ENCODE results near the gene CAMTA1.

Gene CAMTA1

DNA sequence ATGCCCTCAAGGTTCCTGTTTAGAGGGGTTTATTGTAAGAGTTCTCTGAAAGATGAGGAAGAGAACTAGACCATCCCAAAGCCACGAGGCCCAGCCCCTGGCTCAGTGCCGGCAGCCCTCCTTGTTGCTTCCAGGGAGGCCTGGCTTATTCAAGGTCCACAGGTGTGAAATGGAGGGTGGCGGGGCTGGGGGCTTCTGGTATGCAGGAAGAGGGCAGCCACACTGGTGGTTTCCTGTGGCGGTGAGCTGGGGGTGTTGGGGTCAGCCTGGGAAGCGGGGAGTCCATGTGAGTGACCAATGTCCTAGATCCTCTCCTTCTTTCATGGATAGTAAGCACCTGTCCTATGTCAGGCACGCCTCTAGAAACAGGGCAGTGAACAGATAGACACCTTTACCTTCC is 138.2 kb downstream of the CAMTA1 start:
- DNase-seq = no peak
- Histone ChIP-seq H4K20me1 (ENCODE audit: insufficient read depth, low read length) (no peaks in the 10 kb centered on the region), H3K4me1 (ENCODE audit: insufficient read depth, low read length) (peaks cover 4% of the 10 kb centered on the region; the same call in 1 of the 2 replicates), H3K36me3 (ENCODE audit: insufficient read depth, low read length) (no peaks in the 10 kb centered on the region), H3K4me3 (ENCODE audit: low read depth in 1 of 2, low read length in 2 of 2) (no peak overlapping the region), H3K9ac (ENCODE audit: low read depth, low read length) (no peak overlapping the region), H3K27me3 (ENCODE audit: insufficient read depth, low read length, poor library complexity) (peaks cover 4% of the 10 kb centered on the region), H3K4me2 (ENCODE audit: insufficient read depth, low read length) (no peak overlapping the region), H3K9me3 (ENCODE audit: insufficient read depth, low read length, severe bottlenecking) (peaks cover 3% of the 10 kb centered on the region), H3K79me2 (ENCODE audit: insufficient read depth, low read length) (no peaks in the 10 kb centered on the region), H3K27ac (ENCODE audit: low read length) (no peak overlapping the region), H2AFZ (ENCODE audit: low read depth, low read length) (no peak overlapping the region)
- no peak for TF ChIP-seq EZH2 (IDR thresholded peaks at IDR 0.05; ENCODE audit: borderline replicate concordance, low read depth, low read length, severe bottlenecking)
- TF ChIP-seq, protein P1, sequence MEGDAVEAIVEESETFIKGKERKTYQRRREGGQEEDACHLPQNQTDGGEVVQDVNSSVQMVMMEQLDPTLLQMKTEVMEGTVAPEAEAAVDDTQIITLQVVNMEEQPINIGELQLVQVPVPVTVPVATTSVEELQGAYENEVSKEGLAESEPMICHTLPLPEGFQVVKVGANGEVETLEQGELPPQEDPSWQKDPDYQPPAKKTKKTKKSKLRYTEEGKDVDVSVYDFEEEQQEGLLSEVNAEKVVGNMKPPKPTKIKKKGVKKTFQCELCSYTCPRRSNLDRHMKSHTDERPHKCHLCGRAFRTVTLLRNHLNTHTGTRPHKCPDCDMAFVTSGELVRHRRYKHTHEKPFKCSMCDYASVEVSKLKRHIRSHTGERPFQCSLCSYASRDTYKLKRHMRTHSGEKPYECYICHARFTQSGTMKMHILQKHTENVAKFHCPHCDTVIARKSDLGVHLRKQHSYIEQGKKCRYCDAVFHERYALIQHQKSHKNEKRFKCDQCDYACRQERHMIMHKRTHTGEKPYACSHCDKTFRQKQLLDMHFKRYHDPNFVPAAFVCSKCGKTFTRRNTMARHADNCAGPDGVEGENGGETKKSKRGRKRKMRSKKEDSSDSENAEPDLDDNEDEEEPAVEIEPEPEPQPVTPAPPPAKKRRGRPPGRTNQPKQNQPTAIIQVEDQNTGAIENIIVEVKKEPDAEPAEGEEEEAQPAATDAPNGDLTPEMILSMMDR (IDR thresholded peaks at IDR 0.05; ENCODE audit: borderline replicate concordance, extremely low read depth, low read length, poor library complexity, severe bottlenecking) = no peak
- ATAC-seq (ENCODE audit: insufficient read depth, low read depth) = no peak

DNA sequence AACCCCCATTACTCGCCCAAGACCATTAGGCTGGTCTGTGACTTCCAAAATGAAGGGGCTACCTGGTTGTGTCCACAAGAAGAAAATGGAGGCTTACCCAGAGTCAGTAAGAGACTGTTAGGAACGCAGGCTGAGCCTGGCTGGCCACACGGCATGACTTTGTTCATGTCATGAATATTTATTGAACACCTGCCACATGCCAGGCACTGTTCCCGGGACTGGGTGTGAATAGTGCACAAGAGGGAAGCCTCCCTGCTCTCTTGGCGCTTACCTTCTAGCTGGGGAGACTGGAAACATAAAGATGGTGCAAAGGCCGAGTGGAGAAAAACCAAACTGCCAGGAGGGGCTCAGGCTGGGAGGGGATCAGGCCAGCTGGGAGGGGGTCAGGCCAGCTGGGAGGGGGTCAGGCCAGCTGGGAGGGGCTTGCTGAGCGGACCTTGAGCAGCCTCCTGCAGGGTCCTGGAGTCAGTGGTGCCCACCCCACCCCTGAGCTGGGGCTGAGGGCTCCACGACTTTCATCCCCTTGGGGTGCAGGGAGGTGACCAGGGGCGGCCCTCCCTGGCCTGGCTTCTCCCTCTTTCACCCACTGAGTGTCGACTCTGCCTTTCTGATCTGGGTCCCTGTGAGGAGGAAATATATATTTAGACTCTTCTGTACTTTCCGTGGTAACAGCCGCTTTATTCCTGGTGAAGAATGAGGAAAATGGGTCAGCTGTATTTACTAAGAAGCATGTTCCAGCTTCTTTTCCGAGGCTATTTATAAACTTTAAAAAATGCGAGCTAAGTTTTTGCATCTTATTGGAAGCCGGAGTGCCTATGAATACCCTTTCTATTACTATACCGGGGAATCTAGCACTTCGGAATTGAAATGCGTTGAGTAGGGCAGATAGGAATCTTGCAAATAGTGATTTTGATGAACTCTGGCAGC is 139.0 kb downstream of the CAMTA1 start:
- Histone ChIP-seq H3K9me3 (ENCODE audit: insufficient read depth, low read length, severe bottlenecking) (peaks cover 3% of the 10 kb centered on the region), H3K27me3 (ENCODE audit: insufficient read depth, low read length, poor library complexity) (peaks cover 4% of the 10 kb centered on the region), H3K4me1 (ENCODE audit: insufficient read depth, low read length) (peaks cover 4% of the 10 kb centered on the region; the same call in 1 of the 2 replicates), H3K4me2 (ENCODE audit: insufficient read depth, low read length) (no peak overlapping the region), H3K27ac (ENCODE audit: low read length) (no peak overlapping the region), H4K20me1 (ENCODE audit: insufficient read depth, low read length) (no peaks in the 10 kb centered on the region), H3K79me2 (ENCODE audit: insufficient read depth, low read length) (no peaks in the 10 kb centered on the region), H3K36me3 (ENCODE audit: insufficient read depth, low read length) (no peaks in the 10 kb centered on the region), H3K4me3 (ENCODE audit: low read depth in 1 of 2, low read length in 2 of 2) (no peak overlapping the region), H2AFZ (ENCODE audit: low read depth, low read length) (no peak overlapping the region), H3K9ac (ENCODE audit: low read depth, low read length) (no peak overlapping the region)
- DNase-seq (no peak), ATAC-seq (ENCODE audit: insufficient read depth, low read depth) (no peak)
- TF ChIP-seq, protein P1 (IDR thresholded peaks at IDR 0.05; ENCODE audit: borderline replicate concordance, extremely low read depth, low read length, poor library complexity, severe bottlenecking) = no peak
- no peak for TF ChIP-seq EZH2 (IDR thresholded peaks at IDR 0.05; ENCODE audit: borderline replicate concordance, low read depth, low read length, severe bottlenecking)

DNA sequence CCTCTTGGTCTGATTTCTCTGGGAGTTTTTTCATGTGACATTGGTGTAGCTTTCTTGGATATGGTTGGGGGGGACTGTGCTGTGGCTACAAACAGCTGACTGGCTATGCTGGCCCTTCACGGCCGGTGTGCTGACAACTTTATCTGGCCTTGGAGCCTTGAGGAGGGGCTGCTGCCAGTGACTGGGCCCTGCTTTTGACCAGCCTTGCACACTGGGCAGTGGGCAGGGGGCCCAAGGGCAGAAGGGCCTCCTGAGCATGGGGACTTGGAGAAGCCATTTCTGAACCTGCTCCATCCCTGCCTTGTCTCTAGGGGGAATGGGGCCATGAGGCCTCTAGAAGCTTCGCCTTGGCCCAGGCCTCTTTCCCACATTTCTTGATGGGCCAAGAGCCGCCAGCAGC is 139.6 kb downstream of the CAMTA1 start:
- no peak overlapping the region for H3K4me2 ChIP-seq (ENCODE audit: insufficient read depth, low read length)
- no peak overlapping the region for H3K27ac ChIP-seq (ENCODE audit: low read length)
- H3K79me2 ChIP-seq (ENCODE audit: insufficient read depth, low read length) = no peaks in the 10 kb centered on the region
- H3K9me3 ChIP-seq (ENCODE audit: insufficient read depth, low read length, severe bottlenecking) = peaks cover 3% of the 10 kb centered on the region
- DNase-seq (no peak), ATAC-seq (ENCODE audit: insufficient read depth, low read depth) (no peak)
- H3K9ac ChIP-seq (ENCODE audit: low read depth, low read length) = no peak overlapping the region
- H4K20me1 ChIP-seq (ENCODE audit: insufficient read depth, low read length) = no peaks in the 10 kb centered on the region
- peaks cover 4% of the 10 kb centered on the region for H3K27me3 ChIP-seq (ENCODE audit: insufficient read depth, low read length, poor library complexity)
- H3K36me3 ChIP-seq (ENCODE audit: insufficient read depth, low read length) = no peaks in the 10 kb centered on the region
- H3K4me3 ChIP-seq (ENCODE audit: low read depth in 1 of 2, low read length in 2 of 2) = no peak overlapping the region
- H2AFZ ChIP-seq (ENCODE audit: low read depth, low read length) = no peak overlapping the region
- TF ChIP-seq, protein P1 (IDR thresholded peaks at IDR 0.05; ENCODE audit: borderline replicate concordance, extremely low read depth, low read length, poor library complexity, severe bottlenecking) = no peak
- no peak for TF ChIP-seq EZH2 (IDR thresholded peaks at IDR 0.05; ENCODE audit: borderline replicate concordance, low read depth, low read length, severe bottlenecking)
- peaks cover 3% of the 10 kb centered on the region; the same call in 1 of the 2 replicates for H3K4me1 ChIP-seq (ENCODE audit: insufficient read depth, low read length)

All from DND-41 (cell line).